Astrocyte of the cerebellum (primary cell): Measurements from ENCODE around the gene SERPINF2.
"Not testable (repeated sequence)": the region's sequence is repeated elsewhere in the genome, so short reads cannot be mapped to it uniquely, and the experiment has no call there.

Experiments used
- DNase-seq: peaks from one replicate; pipeline ENCODE4 v3.0.0-alpha.2; 2011; ENCODE audit warnings: low read depth
- H3K4me3 ChIP-seq: 2 replicates; pipeline ENCODE4 v1.5.1; 2011; ENCODE audit warnings: mild to moderate bottlenecking, low read depth, low read length, moderate library complexity
- CTCF ChIP-seq: IDR thresholded peaks from 2 replicates; pipeline ENCODE4 v1.5.1; 2012; ENCODE audit warnings: low read length, low read depth, moderate library complexity, mild to moderate bottlenecking; ENCODE audit errors: missing control alignments
- in situ Hi-C: cut with HindIII; loops from 2 replicates; pipeline ENCODE4 v1.10.0; 2017; ENCODE audit warnings: low sequenced_read_pairs

SERPINF2 gene

GRCh38 chr17:1735418-1735817, 7.3 kb upstream of the SERPINF2 start:
- H3K4me3 ChIP-seq, result no peak overlapping the region
- TF ChIP-seq CTCF, result no peak
- in situ Hi-C loops, result no loop called here
- no peak for DNase-seq

GRCh38 chr17:1735834-1736347, 6.8 kb upstream of the SERPINF2 start:
- in situ Hi-C loops, result no loop called here

GRCh38 chr17:1736348-1737281, 6.1 kb upstream of the SERPINF2 start:
- in situ Hi-C loops, result no loop called here
- no peak for DNase-seq
- no peak for TF ChIP-seq CTCF
- no peak overlapping the region for H3K4me3 ChIP-seq

More at GRCh38 chr17:1735834-1736347, 6.8 kb upstream of the SERPINF2 start:
- no peak for DNase-seq
- TF ChIP-seq CTCF, result no peak
- H3K4me3 ChIP-seq, result no peak overlapping the region

GRCh38 chr17:1737531-1738291, 5.0 kb upstream of the SERPINF2 start:
- DNase-seq, result no peak
- no peak for TF ChIP-seq CTCF
- no peak overlapping the region for H3K4me3 ChIP-seq
- in situ Hi-C loops, result no loop called here

- H3K4me3 ChIP-seq, DNase-seq, in situ Hi-C loops: not testable (repeated sequence)
Measured at GRCh38 chr17:1741899-1742298, 772 bp upstream of the SERPINF2 start.

- no peak overlapping the region for H3K4me3 ChIP-seq
- no peak for DNase-seq
- TF ChIP-seq CTCF, result no peak
- in situ Hi-C loops, result no loop called here
Measured at GRCh38 chr17:1743088-1743439, 393 bp downstream of the SERPINF2 start.
